HepG2 (cell line): Measurements from ENCODE around the gene ZNF595.
"Not testable (repeated sequence)": the region's sequence is repeated elsewhere in the genome, so short reads cannot be mapped to it uniquely, and the experiment has no call there.

ENCODE experiments used
- BHLHE40 ChIP-seq: IDR thresholded peaks from 2 replicates; pipeline ENCODE4 v1.6.1; 2011; ENCODE audit warnings: low read length, improper control_type of control experiment
- CTCF ChIP-seq: sonication (generic); formaldehyde crosslinking; IDR thresholded peaks from 2 replicates; pipeline ENCODE4 v1.5.0; 2020; ENCODE audit warnings: mild to moderate bottlenecking, missing genetic modification reagents, moderate library complexity
- ELF1 ChIP-seq: sonication (generic); formaldehyde crosslinking; IDR thresholded peaks from 2 replicates; pipeline ENCODE4 v1.4.0; 2020; ENCODE audit warnings: missing genetic modification reagents
- ELK4 ChIP-seq: sonication (generic); formaldehyde crosslinking; IDR thresholded peaks from 2 replicates; pipeline ENCODE4 v1.9.0; 2021; ENCODE audit warnings: missing genetic modification reagents, borderline replicate concordance
- EZH2 ChIP-seq: conservative IDR thresholded peaks from 2 replicates; pipeline ENCODE4 v1.6.1; 2012; ENCODE audit warnings: mild to moderate bottlenecking, low read depth, low read length, moderate library complexity
- HMG20A ChIP-seq: IDR thresholded peaks from 2 replicates; pipeline ENCODE4 v1.6.1; 2016; ENCODE audit warnings: borderline replicate concordance
- ZNF549 ChIP-seq: sonication (generic); formaldehyde crosslinking; IDR thresholded peaks from 2 replicates; pipeline ENCODE4 v1.5.0; 2020; ENCODE audit warnings: missing genetic modification reagents
- ZSCAN30 ChIP-seq: sonication (generic); formaldehyde crosslinking; IDR thresholded peaks from 2 replicates; pipeline ENCODE4 v1.5.0; 2020; ENCODE audit warnings: mild to moderate bottlenecking, missing genetic modification reagents

GRCh38 chr4:11095-11815, 41.9 kb upstream of the ZNF595 start:
- not testable (repeated sequence) for TF ChIP-seq ZSCAN30 (CRISPR knock-in tag); CTCF (CRISPR knock-in tag); ELF1 (CRISPR knock-in tag); ELK4 (CRISPR knock-in tag); BHLHE40; ZNF549; EZH2; HMG20A (CRISPR knock-in tag)
